Panc1 (cell line): ENCODE measurements around the gene ABAT. TPM values are rescaled to one million over a fixed set of nuclear protein-coding genes. Genes with fewer than 3 reads are reported as not detected.

Source experiments
- ATAC-seq: fragments of 200-7000 bp; cut with Tn5 transposase; 2 replicates; pipeline ENCODE4 v1.9.1; 2020; ENCODE audit warnings: mild to moderate bottlenecking, moderate library complexity
- BruUV-seq: library from RNA; stranded (reverse); fragments of 400-500 nt; replicated peaks from 2 replicates; lab custom pipeline; 2021; lab: Mats Ljungman, UMichigan
- CTCF ChIA-PET: fragments of 300-600 bp; sonication (Branson Sonifier 250); formaldehyde crosslinking; loops from one replicate; lab custom pipeline; 2022; ENCODE audit warnings: antibody characterized with exemption; lab: Charles Lee
- POLR2A ChIA-PET: fragments of 300-600 bp; sonication (Branson Sonifier 250); formaldehyde crosslinking; loops from one replicate; lab custom pipeline; 2022; ENCODE audit warnings: antibody characterized with exemption; lab: Charles Lee
- DNase-seq: peaks from one replicate; pipeline ENCODE4 v3.0.0-alpha.2; 2010; ENCODE audit warnings: low read depth, low spot score
- H3K27ac ChIP-seq: 2 replicates; pipeline ENCODE4 v1.5.1; 2011; ENCODE audit warnings: mild to moderate bottlenecking, low read length, inconsistent platforms
- H3K27me3 ChIP-seq: fragments of 200-500 bp; sonication (Bioruptor generic); 2 replicates; pipeline ENCODE4 v1.6.0; 2014; ENCODE audit warnings: low read length, inconsistent platforms; ENCODE audit not compliant: control insufficient read depth, insufficient read depth
- H3K36me3 ChIP-seq: fragments of 200-500 bp; sonication (Bioruptor generic); 2 replicates; pipeline ENCODE4 v1.5.1; 2014; ENCODE audit warnings: inconsistent platforms, mild to moderate bottlenecking, low read length, moderate library complexity; ENCODE audit not compliant: control insufficient read depth, insufficient read depth
- H3K4me1 ChIP-seq: 2 replicates; pipeline ENCODE4 v1.5.1; 2011; ENCODE audit warnings: inconsistent platforms, mild to moderate bottlenecking, low read length, moderate library complexity; ENCODE audit not compliant: control insufficient read depth, insufficient read depth
- H3K4me3 ChIP-seq, 2 experiments: 2 replicates each; pipeline ENCODE4 v1.5.1; 2011 to 2012; ENCODE audit warnings: low read depth in 2 of 2, low read length in 2 of 2, mild to moderate bottlenecking in 2 of 2, inconsistent platforms in 1 of 2, moderate library complexity in 1 of 2
- H3K9me3 ChIP-seq: fragments of 200-500 bp; sonication (Bioruptor generic); 2 replicates; pipeline ENCODE4 v1.5.1; 2014; ENCODE audit warnings: low read depth, mild to moderate bottlenecking, inconsistent platforms, low read length, moderate library complexity; ENCODE audit not compliant: control insufficient read depth, insufficient read depth
- POLR2AphosphoS5 ChIP-seq: IDR thresholded peaks from 2 replicates; pipeline ENCODE4 v1.6.1; 2012; ENCODE audit warnings: mild to moderate bottlenecking, low read depth, low read length, moderate library complexity
- SIN3A ChIP-seq: IDR thresholded peaks from 2 replicates; pipeline ENCODE4 v1.6.1; 2012; ENCODE audit warnings: low read depth, mild to moderate bottlenecking, low read length, moderate library complexity, borderline replicate concordance; ENCODE audit not compliant: insufficient read depth
- TCF7L2 ChIP-seq: IDR thresholded peaks from 2 replicates; pipeline ENCODE4 v1.6.1; 2011; ENCODE audit warnings: mild to moderate bottlenecking, low read depth, low read length, inconsistent platforms
- in situ Hi-C: cut with HindIII; loops from 2 replicates; pipeline ENCODE4 v1.10.0; 2016; ENCODE audit warnings: low sequenced_read_pairs, low pct_unique_long_range_greater_than_20kb
- intact Hi-C: fragments of 100-400 bp; cut with micrococcal nuclease; formaldehyde crosslinking; loops from one replicate; pipeline ENCODE4 v1.10.0; 2022; ENCODE audit not compliant: unreplicated experiment
- total RNA-seq: library from RNA; stranded (reverse); gene quantifications from one replicate; pipeline ENCODE4 v1.2.1, GENCODE V29; 2021; ENCODE audit not compliant: unreplicated experiment
- TF ChIP-seq, protein P1 (sequence below): fragments of 450-650 bp; IDR thresholded peaks from 2 replicates; pipeline ENCODE4 v1.5.1; 2017; ENCODE audit warnings: mild to moderate bottlenecking
- TF ChIP-seq, protein P2 (sequence below), 2 experiments: IDR thresholded peaks; 2 replicates each; pipeline ENCODE4 v1.6.1; 2011 to 2012; ENCODE audit warnings: low read depth in 2 of 2, control low read depth in 1 of 2, low read length in 1 of 2, mild to moderate bottlenecking in 1 of 2, moderate library complexity in 1 of 2; ENCODE audit not compliant: insufficient read depth in 1 of 2

The ABAT gene
- total RNA-seq, 1 experiment from 2014 or later, result 0.77 TPM

DNA sequence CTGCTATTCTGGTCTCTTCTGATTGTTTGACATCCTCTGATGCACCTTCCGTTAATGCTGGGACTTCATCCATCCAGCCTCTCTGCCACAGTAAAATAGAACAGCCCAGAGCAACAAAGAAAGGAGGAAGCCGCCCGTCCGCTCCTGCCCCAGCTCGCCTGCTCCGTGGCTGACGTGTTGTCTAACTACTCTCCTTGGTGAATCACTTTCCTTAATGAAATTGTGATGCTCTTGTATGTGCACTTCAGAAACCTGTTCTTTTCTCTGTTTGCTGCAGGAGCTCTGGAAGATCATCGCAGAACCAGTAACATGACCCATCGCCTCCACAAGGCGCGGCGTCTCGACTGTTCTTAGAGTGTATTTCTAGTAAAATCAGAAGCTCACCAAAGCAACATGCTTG is 28.6 kb upstream of the ABAT start:
- Histone ChIP-seq H3K9me3 (no peaks in the 10 kb centered on the region), H3K36me3 (peaks cover 12% of the 10 kb centered on the region), H3K27me3 (no peaks in the 10 kb centered on the region), H3K4me1 (no peaks in the 10 kb centered on the region), H3K27ac (no peak overlapping the region), H3K4me3 (no peak overlapping the region)
- ChIA-PET POLR2A (no interaction called here), CTCF (no interaction called here)
- BruUV-seq, result no TSS peak
- in situ Hi-C loops, result no loop called here
- DNase-seq, result no peak
- intact Hi-C loops, result no loop called here
- TF ChIP-seq TCF7L2, result no peak
- no peak for TF ChIP-seq SIN3A
- TF ChIP-seq, protein P1, sequence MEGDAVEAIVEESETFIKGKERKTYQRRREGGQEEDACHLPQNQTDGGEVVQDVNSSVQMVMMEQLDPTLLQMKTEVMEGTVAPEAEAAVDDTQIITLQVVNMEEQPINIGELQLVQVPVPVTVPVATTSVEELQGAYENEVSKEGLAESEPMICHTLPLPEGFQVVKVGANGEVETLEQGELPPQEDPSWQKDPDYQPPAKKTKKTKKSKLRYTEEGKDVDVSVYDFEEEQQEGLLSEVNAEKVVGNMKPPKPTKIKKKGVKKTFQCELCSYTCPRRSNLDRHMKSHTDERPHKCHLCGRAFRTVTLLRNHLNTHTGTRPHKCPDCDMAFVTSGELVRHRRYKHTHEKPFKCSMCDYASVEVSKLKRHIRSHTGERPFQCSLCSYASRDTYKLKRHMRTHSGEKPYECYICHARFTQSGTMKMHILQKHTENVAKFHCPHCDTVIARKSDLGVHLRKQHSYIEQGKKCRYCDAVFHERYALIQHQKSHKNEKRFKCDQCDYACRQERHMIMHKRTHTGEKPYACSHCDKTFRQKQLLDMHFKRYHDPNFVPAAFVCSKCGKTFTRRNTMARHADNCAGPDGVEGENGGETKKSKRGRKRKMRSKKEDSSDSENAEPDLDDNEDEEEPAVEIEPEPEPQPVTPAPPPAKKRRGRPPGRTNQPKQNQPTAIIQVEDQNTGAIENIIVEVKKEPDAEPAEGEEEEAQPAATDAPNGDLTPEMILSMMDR, result no peak
- no peak for TF ChIP-seq POLR2AphosphoS5
- TF ChIP-seq, protein P2, sequence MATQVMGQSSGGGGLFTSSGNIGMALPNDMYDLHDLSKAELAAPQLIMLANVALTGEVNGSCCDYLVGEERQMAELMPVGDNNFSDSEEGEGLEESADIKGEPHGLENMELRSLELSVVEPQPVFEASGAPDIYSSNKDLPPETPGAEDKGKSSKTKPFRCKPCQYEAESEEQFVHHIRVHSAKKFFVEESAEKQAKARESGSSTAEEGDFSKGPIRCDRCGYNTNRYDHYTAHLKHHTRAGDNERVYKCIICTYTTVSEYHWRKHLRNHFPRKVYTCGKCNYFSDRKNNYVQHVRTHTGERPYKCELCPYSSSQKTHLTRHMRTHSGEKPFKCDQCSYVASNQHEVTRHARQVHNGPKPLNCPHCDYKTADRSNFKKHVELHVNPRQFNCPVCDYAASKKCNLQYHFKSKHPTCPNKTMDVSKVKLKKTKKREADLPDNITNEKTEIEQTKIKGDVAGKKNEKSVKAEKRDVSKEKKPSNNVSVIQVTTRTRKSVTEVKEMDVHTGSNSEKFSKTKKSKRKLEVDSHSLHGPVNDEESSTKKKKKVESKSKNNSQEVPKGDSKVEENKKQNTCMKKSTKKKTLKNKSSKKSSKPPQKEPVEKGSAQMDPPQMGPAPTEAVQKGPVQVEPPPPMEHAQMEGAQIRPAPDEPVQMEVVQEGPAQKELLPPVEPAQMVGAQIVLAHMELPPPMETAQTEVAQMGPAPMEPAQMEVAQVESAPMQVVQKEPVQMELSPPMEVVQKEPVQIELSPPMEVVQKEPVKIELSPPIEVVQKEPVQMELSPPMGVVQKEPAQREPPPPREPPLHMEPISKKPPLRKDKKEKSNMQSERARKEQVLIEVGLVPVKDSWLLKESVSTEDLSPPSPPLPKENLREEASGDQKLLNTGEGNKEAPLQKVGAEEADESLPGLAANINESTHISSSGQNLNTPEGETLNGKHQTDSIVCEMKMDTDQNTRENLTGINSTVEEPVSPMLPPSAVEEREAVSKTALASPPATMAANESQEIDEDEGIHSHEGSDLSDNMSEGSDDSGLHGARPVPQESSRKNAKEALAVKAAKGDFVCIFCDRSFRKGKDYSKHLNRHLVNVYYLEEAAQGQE (IDR thresholded peaks at IDR 0.05; ENCODE audit: insufficient read depth in 1 of 2, low read depth in 2 of 2, low read length in 1 of 2), result no peak
- ATAC-seq, result no peak

DNA sequence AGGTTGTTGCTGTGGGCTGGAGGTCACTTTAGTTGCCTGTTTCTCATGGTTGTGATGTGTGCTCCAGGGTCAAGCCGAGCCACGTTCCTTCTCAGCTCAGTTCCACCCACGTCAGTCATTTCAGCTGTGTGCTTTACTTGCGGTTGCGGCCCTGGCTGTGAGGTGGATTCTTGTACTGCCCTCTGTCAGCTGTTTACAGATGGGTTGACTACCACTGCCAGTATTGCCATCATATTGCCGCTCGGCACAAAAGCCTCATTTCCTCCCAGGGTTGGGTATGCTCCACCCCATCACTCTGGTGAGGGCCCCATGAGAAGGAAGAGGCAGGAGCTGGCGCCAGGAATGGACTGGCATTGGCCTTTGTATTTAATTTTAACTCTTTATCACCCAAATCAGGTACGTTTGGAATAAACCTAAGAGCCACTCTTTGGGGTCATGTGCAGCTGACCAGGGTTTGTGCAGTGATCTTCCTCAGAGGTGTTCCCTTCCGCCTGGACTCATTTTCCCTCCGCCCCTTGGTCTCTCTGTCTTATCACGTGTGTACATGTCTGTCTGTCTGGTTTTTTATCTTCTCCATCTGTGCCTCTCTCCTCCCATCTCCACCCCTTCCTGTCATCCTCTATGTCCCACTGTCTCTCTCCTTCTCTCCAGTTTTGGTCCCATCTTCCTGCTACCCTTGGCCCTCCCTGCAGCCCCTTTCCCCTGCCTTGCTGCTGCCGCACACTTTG is 27.9 kb upstream of the ABAT start:
- Histone ChIP-seq H3K27ac (no peak overlapping the region), H3K9me3 (no peaks in the 10 kb centered on the region), H3K36me3 (peaks cover 12% of the 10 kb centered on the region), H3K4me1 (no peaks in the 10 kb centered on the region), H3K27me3 (no peaks in the 10 kb centered on the region), H3K4me3 (no peak overlapping the region)
- no TSS peak for BruUV-seq
- in situ Hi-C loops, result no loop called here
- intact Hi-C loops, result no loop called here
- ATAC-seq (no peak), DNase-seq (no peak)
- POLR2A ChIA-PET, result no interaction called here
- CTCF ChIA-PET, result no interaction called here
- TF ChIP-seq, protein P2 (IDR thresholded peaks at IDR 0.05; ENCODE audit: insufficient read depth in 1 of 2, low read depth in 2 of 2, low read length in 1 of 2), result no peak
- TF ChIP-seq SIN3A (no peak), TCF7L2 (no peak), POLR2AphosphoS5 (no peak)
- TF ChIP-seq, protein P1, result no peak
